Renal cortex interstitium (tissue), 15 donors: ENCODE measurements around the gene OR4M1. TPM values are rescaled to one million over a fixed set of nuclear protein-coding genes. Genes with fewer than 3 reads are reported as not detected.
"Not testable (repeated sequence)": the region's sequence is repeated elsewhere in the genome, so short reads cannot be mapped to it uniquely, and the experiment has no call there.

Experiments
- DNase-seq, 11 donors: peaks; one replicate each; pipeline ENCODE4 v3.0.0-alpha.2; 2013; ENCODE audit warnings: low read depth in 9 of 11, low spot score in 4 of 11; ENCODE audit errors: extremely low read depth in 1 of 11
- long read RNA-seq, 16 experiments: transcript quantifications; one replicate each; lab custom pipeline, GENCODE V29; 2026
- polyA plus RNA-seq, 3 donors: library from polyadenylated mRNA; unstranded; fragments of 120-200 nt; gene quantifications; one replicate each; pipeline ENCODE4 v1.2.1, GENCODE V29; 2013; ENCODE audit not compliant: insufficient read length in 3 of 3

The OR4M1 gene
- not detected for polyA plus RNA-seq
- long read RNA-seq, donor 1 = 0 reads
- long read RNA-seq, donor 2 = 0 reads
- long read RNA-seq, donor 3 = 0 reads
- long read RNA-seq, donor 4 = 0 reads
- long read RNA-seq, donor 5 = 0 reads
- long read RNA-seq, donor 6 = 0 reads
- long read RNA-seq, donor 7 = 0 reads
- long read RNA-seq, donor 8 = 0 reads
- long read RNA-seq, donor 9 = 0 reads
- long read RNA-seq, donor 10 = 0 reads
- long read RNA-seq, donor 11 = 0 reads
- long read RNA-seq, donor 12 = 0 reads
- long read RNA-seq, donor 13 = 0 reads
- long read RNA-seq, donor 14 = 0 reads
- long read RNA-seq, donor 15 = 0 reads
- long read RNA-seq, donor 16 = 0 reads

GRCh38 chr14:19773204-19773603, at the start of gene OR4M1:
Gene OR4M1 (plus strand): TSS chr14:19773504. CDS start chr14:19780323, 6,819 bp downstream.
- not testable (repeated sequence) for DNase-seq

GRCh38 chr14:19729359-19729758, 43.9 kb upstream of the OR4M1 start:
- no peak for DNase-seq

- DNase-seq = no peak
Measured at GRCh38 chr14:19729763-19730162, 43.5 kb upstream of the OR4M1 start.

- not testable (repeated sequence) for DNase-seq
Measured at GRCh38 chr14:19733893-19734292, 39.4 kb upstream of the OR4M1 start.

- no peak for DNase-seq
Measured at GRCh38 chr14:19743256-19743655, 30.0 kb upstream of the OR4M1 start, which contains the start of gene OR4Q3. Gene OR4Q3 (plus strand): TSS chr14:19743571.

GRCh38 chr14:19752316-19752715, 21.0 kb upstream of the OR4M1 start:
- DNase-seq = not testable (repeated sequence)

- DNase-seq = no peak
Measured at GRCh38 chr14:19754172-19754571, 19.1 kb upstream of the OR4M1 start.

GRCh38 chr14:19771491-19771890, 1.8 kb upstream of the OR4M1 start:
- not testable (repeated sequence) for DNase-seq

GRCh38 chr14:19771895-19772430, 1.3 kb upstream of the OR4M1 start:
- DNase-seq = no peak

- not testable (repeated sequence) for DNase-seq
Measured at GRCh38 chr14:19772454-19772853, 850 bp upstream of the OR4M1 start.

- no peak for DNase-seq
Measured at GRCh38 chr14:19775587-19775986, 2.3 kb downstream of the OR4M1 start.

- DNase-seq = not testable (repeated sequence)
Measured at GRCh38 chr14:19785848-19786247, 12.5 kb downstream of the OR4M1 start.

GRCh38 chr14:19787318-19787717, 14.0 kb downstream of the OR4M1 start:
- not testable (repeated sequence) for DNase-seq

GRCh38 chr14:19788150-19788549, 14.8 kb downstream of the OR4M1 start:
- not testable (repeated sequence) for DNase-seq

GRCh38 chr14:19796520-19797108, 23.3 kb downstream of the OR4M1 start:
- not testable (repeated sequence) for DNase-seq

GRCh38 chr14:19799880-19800279, 26.6 kb downstream of the OR4M1 start:
- DNase-seq = no peak

- DNase-seq = no peak
Measured at GRCh38 chr14:19800282-19801117, 27.2 kb downstream of the OR4M1 start.

GRCh38 chr14:19801118-19801464, 27.8 kb downstream of the OR4M1 start:
- DNase-seq = no peak

- not testable (repeated sequence) for DNase-seq
Measured at GRCh38 chr14:19803470-19803869, 30.2 kb downstream of the OR4M1 start, which contains the start of gene OR4N2. Gene OR4N2 (plus strand): TSS chr14:19803770. CDS start chr14:19827449, 23,679 bp downstream.
